Measurements from ENCODE around the gene EXD3.

- TF ChIP-seq, protein P1, sequence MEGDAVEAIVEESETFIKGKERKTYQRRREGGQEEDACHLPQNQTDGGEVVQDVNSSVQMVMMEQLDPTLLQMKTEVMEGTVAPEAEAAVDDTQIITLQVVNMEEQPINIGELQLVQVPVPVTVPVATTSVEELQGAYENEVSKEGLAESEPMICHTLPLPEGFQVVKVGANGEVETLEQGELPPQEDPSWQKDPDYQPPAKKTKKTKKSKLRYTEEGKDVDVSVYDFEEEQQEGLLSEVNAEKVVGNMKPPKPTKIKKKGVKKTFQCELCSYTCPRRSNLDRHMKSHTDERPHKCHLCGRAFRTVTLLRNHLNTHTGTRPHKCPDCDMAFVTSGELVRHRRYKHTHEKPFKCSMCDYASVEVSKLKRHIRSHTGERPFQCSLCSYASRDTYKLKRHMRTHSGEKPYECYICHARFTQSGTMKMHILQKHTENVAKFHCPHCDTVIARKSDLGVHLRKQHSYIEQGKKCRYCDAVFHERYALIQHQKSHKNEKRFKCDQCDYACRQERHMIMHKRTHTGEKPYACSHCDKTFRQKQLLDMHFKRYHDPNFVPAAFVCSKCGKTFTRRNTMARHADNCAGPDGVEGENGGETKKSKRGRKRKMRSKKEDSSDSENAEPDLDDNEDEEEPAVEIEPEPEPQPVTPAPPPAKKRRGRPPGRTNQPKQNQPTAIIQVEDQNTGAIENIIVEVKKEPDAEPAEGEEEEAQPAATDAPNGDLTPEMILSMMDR (IDR thresholded peaks at IDR 0.05) = no peak
- no peak for TF ChIP-seq POLR2A (IDR thresholded peaks at IDR 0.05; ENCODE audit: low read depth)
Measured at GRCh38 chr9:137411260-137411644, 11.7 kb downstream of the EXD3 start.

Measured in esophagus muscularis mucosa (tissue), 3 donors.